T1000 (cell line): Measurements from ENCODE around the gene DYNLT2B.
"Not testable (repeated sequence)": the region's sequence is repeated elsewhere in the genome, so short reads cannot be mapped to it uniquely, and the experiment has no call there.

Experiments used
- DNase-seq: peaks from one replicate; lab custom pipeline; 2025; ENCODE audit warnings: mixed read lengths; lab: John Stamatoyannopoulos, UW

DYNLT2B gene

GRCh38 chr3:196326936-196327335 is 8.9 kb upstream of the DYNLT2B start:
- no peak for DNase-seq

- DNase-seq = no peak
These were observed 5.7 kb upstream of the DYNLT2B start for GRCh38 chr3:196323691-196324090.

GRCh38 chr3:196323016-196323415 is 5.0 kb upstream of the DYNLT2B start:
- no peak for DNase-seq

- DNase-seq = no peak
These were observed 3.1 kb upstream of the DYNLT2B start for GRCh38 chr3:196321162-196321561.

- DNase-seq = no peak
These were observed 2.1 kb upstream of the DYNLT2B start for GRCh38 chr3:196320137-196320536.

GRCh38 chr3:196316799-196317686 is 997 bp downstream of the DYNLT2B start:
- not testable (repeated sequence) for DNase-seq

- no peak for DNase-seq
These were observed 2.2 kb downstream of the DYNLT2B start for GRCh38 chr3:196315821-196316220.

GRCh38 chr3:196314597-196314996 is 3.4 kb downstream of the DYNLT2B start:
- DNase-seq = no peak

GRCh38 chr3:196314086-196314485 is 4.0 kb downstream of the DYNLT2B start:
- not testable (repeated sequence) for DNase-seq

GRCh38 chr3:196302960-196303359 is 15.1 kb downstream of the DYNLT2B start:
- DNase-seq = not testable (repeated sequence)

- not testable (repeated sequence) for DNase-seq
These were observed 15.5 kb downstream of the DYNLT2B start for GRCh38 chr3:196302551-196302950.

- no peak for DNase-seq
These were observed 19.5 kb downstream of the DYNLT2B start for GRCh38 chr3:196298521-196298920.

GRCh38 chr3:196292286-196292923 is 25.6 kb downstream of the DYNLT2B start:
- no peak for DNase-seq

GRCh38 chr3:196288141-196288460 is 29.9 kb downstream of the DYNLT2B start:
- no peak for DNase-seq

GRCh38 chr3:196287440-196288140 is 30.4 kb downstream of the DYNLT2B start, which contains the start of gene PCYT1A:
Gene PCYT1A, minus strand, starts transcription at chr3:196287726. Its CDS starts 17,195 bp downstream, at chr3:196270531.
- peak; percentile 51 for DNase-seq

- no peak for DNase-seq
These were observed 31.0 kb downstream of the DYNLT2B start for GRCh38 chr3:196287090-196287439.

- DNase-seq = no peak
These were observed 33.6 kb downstream of the DYNLT2B start for GRCh38 chr3:196284396-196284795.

GRCh38 chr3:196281962-196282361 is 36.1 kb downstream of the DYNLT2B start:
- DNase-seq = no peak

- DNase-seq = no peak
These were observed 37.2 kb downstream of the DYNLT2B start for GRCh38 chr3:196280689-196281440.

GRCh38 chr3:196275126-196275525 is 42.9 kb downstream of the DYNLT2B start:
- no peak for DNase-seq

GRCh38 chr3:196274585-196274984 is 43.5 kb downstream of the DYNLT2B start:
- no peak for DNase-seq

- DNase-seq = no peak
These were observed 44.4 kb downstream of the DYNLT2B start for GRCh38 chr3:196273655-196274054.
